GM12878 (cell line): ENCODE measurements around the gene LCAT. TPM values are rescaled to one million over a fixed set of nuclear protein-coding genes. Genes with fewer than 3 reads are reported as not detected.

Experiments
- CHD4 ChIP-seq: fragments of 200-600 bp; sonication (generic); IDR thresholded peaks from 2 replicates; pipeline ENCODE4 v1.6.1; 2016; ENCODE audit warnings: mild to moderate bottlenecking
- ETV6 ChIP-seq, 2 experiments: fragments of 450-650 bp in 1 of 2; IDR thresholded peaks in 1 of 2; conservative IDR thresholded peaks in 1 of 2; 2 replicates each; pipeline ENCODE4 v1.6.1; 2014; ENCODE audit warnings: antibody characterized with exemption in 1 of 2, borderline replicate concordance in 1 of 2, low read depth in 1 of 2, mild to moderate bottlenecking in 1 of 2, moderate library complexity in 1 of 2
- HCFC1 ChIP-seq: fragments of 150-350 bp; IDR thresholded peaks from 2 replicates; pipeline ENCODE4 v1.6.1; 2014; ENCODE audit warnings: low read length
- IKZF2 ChIP-seq, 2 experiments: fragments of 450-650 bp; IDR thresholded peaks; 2 replicates each; pipeline ENCODE4 v1.6.1; 2017; ENCODE audit warnings: mild to moderate bottlenecking in 2 of 2, moderate library complexity in 2 of 2
- MEF2A ChIP-seq: IDR thresholded peaks from 2 replicates; pipeline ENCODE4 v1.6.1; 2011; ENCODE audit warnings: low read depth, mild to moderate bottlenecking, low read length, moderate library complexity; ENCODE audit not compliant: insufficient read depth
- MEF2B ChIP-seq: fragments of 450-650 bp; IDR thresholded peaks from 2 replicates; pipeline ENCODE4 v1.6.1; 2018; ENCODE audit warnings: mild to moderate bottlenecking, moderate library complexity; ENCODE audit not compliant: partially characterized antibody, poor library complexity, severe bottlenecking
- MXI1 ChIP-seq: fragments of 150-350 bp; IDR thresholded peaks from 2 replicates; pipeline ENCODE4 v1.6.1; 2011; ENCODE audit warnings: low read depth, mild to moderate bottlenecking, inconsistent platforms, low read length, improper control_type of control experiment
- NFYA ChIP-seq: IDR thresholded peaks from 2 replicates; pipeline ENCODE4 v1.6.1; 2011; ENCODE audit warnings: low read depth, mild to moderate bottlenecking, low read length, improper control_type of control experiment, borderline replicate concordance
- NFYB ChIP-seq: IDR thresholded peaks from 2 replicates; pipeline ENCODE4 v1.6.1; 2011; ENCODE audit warnings: low read depth, mild to moderate bottlenecking, low read length, improper control_type of control experiment, moderate library complexity; ENCODE audit not compliant: insufficient read depth
- NR2F1 ChIP-seq: fragments of 450-650 bp; conservative IDR thresholded peaks from 2 replicates; pipeline ENCODE4 v1.6.1; 2017; ENCODE audit warnings: mild to moderate bottlenecking
- NRF1 ChIP-seq: conservative IDR thresholded peaks from 2 replicates; pipeline ENCODE4 v1.6.1; 2011; ENCODE audit warnings: mild to moderate bottlenecking, low read depth, low read length, improper control_type of control experiment
- PAX5 ChIP-seq: IDR thresholded peaks from 2 replicates; pipeline ENCODE4 v1.6.1; 2011; ENCODE audit warnings: low read depth, low read length, borderline replicate concordance
- PKNOX1 ChIP-seq: fragments of 450-650 bp; IDR thresholded peaks from 2 replicates; pipeline ENCODE4 v1.6.1; 2016; ENCODE audit warnings: mild to moderate bottlenecking
- RAD51 ChIP-seq: fragments of 450-650 bp; IDR thresholded peaks from 2 replicates; pipeline ENCODE4 v1.6.1; 2016; ENCODE audit warnings: moderate library complexity, mild to moderate bottlenecking, inconsistent platforms
- RELA ChIP-seq: fragments of 450-650 bp; IDR thresholded peaks from 2 replicates; pipeline ENCODE4 v1.8.0; 2014; ENCODE audit warnings: borderline replicate concordance; ENCODE audit not compliant: partially characterized antibody
- RELB ChIP-seq: fragments of 450-650 bp; IDR thresholded peaks from 2 replicates; pipeline ENCODE4 v1.6.1; 2017; ENCODE audit warnings: low read depth, mild to moderate bottlenecking, moderate library complexity
- SKIL ChIP-seq: fragments of 450-650 bp; IDR thresholded peaks from 2 replicates; pipeline ENCODE4 v1.6.1; 2017; ENCODE audit warnings: mild to moderate bottlenecking, low read depth, inconsistent platforms; ENCODE audit not compliant: poor library complexity, severe bottlenecking
- USF1 ChIP-seq: IDR thresholded peaks from 2 replicates; pipeline ENCODE4 v1.6.1; 2011; ENCODE audit warnings: borderline replicate concordance, low read depth, mild to moderate bottlenecking, moderate library complexity, mixed read lengths, low read length; ENCODE audit not compliant: insufficient read depth; ENCODE audit errors: extremely low read length
- USF2 ChIP-seq: IDR thresholded peaks from 2 replicates; pipeline ENCODE4 v1.6.1; 2011; ENCODE audit warnings: low read depth, low read length, improper control_type of control experiment, borderline replicate concordance
- ZNF384 ChIP-seq: IDR thresholded peaks from 2 replicates; pipeline ENCODE4 v1.6.1; 2012; ENCODE audit warnings: low read depth, mild to moderate bottlenecking, low read length, improper control_type of control experiment, borderline replicate concordance
- polyA plus RNA-seq, 11 experiments: library from polyadenylated mRNA; depleted of rRNA in 4 of 11; unstranded in 6 of 11; stranded (reverse) in 5 of 11; fragments of >200 nt; fragmentation: Nextera tagmentation in 4 of 11; fragmentation: Illumina TruSeq in 1 of 11; extraction: Ambion mirVana in 4 of 11; extraction: Trizol in 1 of 11; gene quantifications; 1 replicate in 1 of 11; 2 replicates in 10 of 11; pipeline versions ENCODE4 v1.2.1 to v1.2.3, GENCODE V29; 2011 to 2016; ENCODE audit warnings: inconsistent platforms in 2 of 11, missing spikeins in 2 of 11, low read depth in 1 of 11
- total RNA-seq, 4 experiments: library from RNA; depleted of rRNA in 3 of 4; stranded (reverse); fragments of >200 nt in 3 of 4; fragmentation: Illumina TruSeq in 1 of 4; extraction: Trizol in 1 of 4; gene quantifications; 2 replicates each; pipeline versions ENCODE4 v1.2.1 to v1.2.3, GENCODE V29; 2013 to 2021

Gene LCAT
- total and polyA plus RNA-seq, 10 of the 15 experiments (the other 5 are each of a cell fraction or from before 2014, with no cell fraction given): 0.61 to 11.7 (median 3.3) TPM

GRCh38 chr16:67989322-67990017 lies 45.5 kb upstream of the LCAT start (continued):
- TF ChIP-seq USF2: peak; percentile 63
- peak; percentile 63 for TF ChIP-seq RELA
- TF ChIP-seq NFYB: no peak
- TF ChIP-seq NRF1: no peak
- TF ChIP-seq USF1: peak; percentile 45
- no peak for TF ChIP-seq ETV6 (conservative IDR thresholded peaks at IDR 0.05 in 1 of 2, IDR thresholded peaks at IDR 0.05 in 1 of 2; ENCODE audit: borderline replicate concordance in 1 of 2, low read depth in 1 of 2)
- peak; percentile 87 for TF ChIP-seq RAD51
- peak; percentile 72; the same call in 1 of the 2 replicates for TF ChIP-seq PKNOX1
- peak; percentile 46; the same call in 1 of the 2 replicates for TF ChIP-seq RELB
- 0 out of 2 replicates have a peak, but pooled peaks have one; percentile 35 for TF ChIP-seq MXI1
- TF ChIP-seq PAX5: 0 out of 2 replicates have a peak, but pooled peaks have one; percentile 26
- no peak for TF ChIP-seq NFYA
- TF ChIP-seq HCFC1: no peak
- no peak for TF ChIP-seq CHD4
- 0 out of 2 replicates have a peak, but pooled peaks have one; percentile 19 for TF ChIP-seq MEF2A
- peak; percentile 23 for TF ChIP-seq SKIL
- TF ChIP-seq IKZF2 (IDR thresholded peaks at IDR 0.05): peak in 1 of 2 experiments; percentile 23; a peak in 2 of 4 replicates
- no peak for TF ChIP-seq NR2F1
- peak; percentile 80 for TF ChIP-seq MEF2B
- peak; percentile 70; the same call in 1 of the 2 replicates for TF ChIP-seq ZNF384
